Lung microvascular endothelial cell (primary cell): Measurements from ENCODE around the gene HDGF. TPM values are rescaled to one million over a fixed set of nuclear protein-coding genes. Genes with fewer than 3 reads are reported as not detected.

ENCODE experiments used
- DNase-seq, 2 donors: peaks; one replicate each; pipeline versions ENCODE4 v3.0.0 to v3.0.0-alpha.2; 2010; ENCODE audit warnings: low read depth in 2 of 2
- total RNA-seq: library from RNA; depleted of rRNA; stranded (reverse); fragments of >200 nt; gene quantifications from 2 replicates; pipeline ENCODE4 v1.2.1, GENCODE V29; 2014

The HDGF gene
- total RNA-seq, 1 donor from 2014 or later = 88.5 TPM

- peak; percentile 95 to 97 for DNase-seq
Measured at GRCh38 chr1:156746728-156747631, 4.5 kb downstream of the HDGF start.

DNA sequence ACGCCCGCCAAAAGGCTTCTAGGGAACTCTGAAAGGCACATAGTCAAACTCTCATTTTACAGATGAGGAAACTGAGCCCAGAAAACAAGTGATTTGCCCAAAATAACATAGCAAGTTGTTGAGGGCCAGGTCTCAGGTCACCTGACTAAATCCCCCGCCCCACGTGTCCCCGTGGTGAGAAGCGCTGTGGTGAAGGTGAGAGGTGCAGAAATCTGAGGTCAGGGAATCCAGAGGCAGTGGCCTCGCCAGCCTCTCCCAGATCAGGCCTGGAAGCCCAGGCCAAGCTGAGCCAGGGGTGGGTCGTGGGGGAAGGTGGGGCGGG, 5.1 kb downstream of the HDGF start:
- DNase-seq = no peak

- DNase-seq = no peak
Measured at GRCh38 chr1:156745881-156746280, 5.6 kb downstream of the HDGF start.

GRCh38 chr1:156744786-156745419, 6.6 kb downstream of the HDGF start:
- no peak for DNase-seq

DNA sequence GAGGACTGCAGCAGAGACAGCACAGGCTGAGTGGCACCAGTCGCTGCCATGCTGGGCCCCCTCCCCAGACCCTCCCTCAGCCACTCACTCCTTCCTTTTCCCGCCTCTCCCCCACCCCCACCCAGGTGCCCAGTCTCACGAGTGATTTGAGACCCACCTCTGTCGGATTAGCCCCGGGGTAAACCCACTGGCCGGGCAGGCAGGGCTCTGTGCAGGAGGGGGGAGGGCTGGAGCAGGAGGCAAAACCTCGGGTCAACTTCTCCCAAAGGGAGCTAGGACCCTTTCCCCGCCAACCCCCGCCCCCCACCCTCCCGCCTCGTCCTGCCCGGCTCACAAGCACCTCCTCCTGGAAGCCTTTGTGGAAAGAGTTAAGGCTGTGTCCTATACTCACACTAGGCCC, 7.1 kb downstream of the HDGF start:
- DNase-seq = no peak

- DNase-seq = no peak
Measured at GRCh38 chr1:156743367-156744302, 7.8 kb downstream of the HDGF start.

DNA sequence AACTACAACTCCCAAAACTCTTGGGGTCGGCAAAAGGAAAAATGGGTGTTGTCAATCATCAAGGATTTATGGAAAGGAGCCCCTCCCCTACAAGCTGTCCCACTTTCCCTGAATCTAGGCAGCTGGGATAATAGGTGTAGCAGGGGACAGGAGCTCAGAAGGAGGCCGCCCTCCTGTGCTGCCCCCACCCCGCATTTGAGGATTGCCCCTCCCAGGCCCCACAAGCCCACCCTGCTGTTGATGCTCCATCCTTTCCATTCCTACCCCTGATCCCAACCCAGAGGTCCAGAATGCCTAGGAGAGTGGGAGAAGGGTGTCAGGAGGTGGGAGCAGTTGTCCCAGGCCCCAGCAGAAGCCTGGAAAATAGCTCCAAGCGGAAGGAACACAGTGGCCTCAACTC, 8.7 kb downstream of the HDGF start:
- DNase-seq = no peak

GRCh38 chr1:156742017-156742416, 9.5 kb downstream of the HDGF start:
- DNase-seq = no peak

DNA sequence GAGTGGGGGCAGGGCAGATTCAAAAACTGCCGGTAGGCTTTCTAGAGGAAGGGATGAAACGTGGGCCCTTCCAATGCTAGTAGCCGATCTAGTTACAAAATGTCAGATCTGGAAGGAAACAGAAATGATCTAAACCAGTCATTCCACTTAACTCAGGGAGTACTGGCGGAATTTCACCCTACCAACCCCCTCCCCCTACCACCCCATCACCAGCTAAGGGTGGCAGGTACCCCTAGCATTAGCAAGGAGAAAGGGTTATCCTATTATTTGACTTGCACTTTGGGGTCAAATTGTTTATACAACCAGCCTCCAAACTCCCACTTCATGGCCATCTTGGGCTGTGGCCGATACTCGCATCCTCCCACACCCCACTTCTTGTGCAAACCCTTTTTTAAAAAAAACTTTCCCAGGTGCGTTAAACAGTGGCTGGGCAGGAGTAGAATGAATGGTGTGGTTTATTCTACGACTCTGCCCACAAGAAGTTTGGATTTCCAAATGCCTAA, 9.9 kb downstream of the HDGF start:
- no peak for DNase-seq

- peak; percentile 99 to 100 for DNase-seq
Measured at GRCh38 chr1:156740741-156741480, 10.6 kb downstream of the HDGF start, which contains the start of gene MRPL24. Gene MRPL24, minus strand, starts transcription at chr1:156741088. Its CDS starts 2,384 bp downstream, at chr1:156738704.

GRCh38 chr1:156740237-156740740, 11.2 kb downstream of the HDGF start:
- no peak for DNase-seq

- DNase-seq = peak in 1 of 2 donors; percentile 28
Measured at GRCh38 chr1:156738916-156739315, 12.6 kb downstream of the HDGF start.

GRCh38 chr1:156738407-156738806, 13.1 kb downstream of the HDGF start:
- no peak for DNase-seq

- DNase-seq = no peak
Measured at GRCh38 chr1:156733989-156734584, 17.4 kb downstream of the HDGF start.

- DNase-seq = peak; percentile 98 to 99
Measured at GRCh38 chr1:156728599-156729462, 22.6 kb downstream of the HDGF start, which contains the start of gene ISG20L2. Gene ISG20L2, minus strand, starts transcription at chr1:156728766. Its CDS starts 1,114 bp downstream, at chr1:156727652.

DNA sequence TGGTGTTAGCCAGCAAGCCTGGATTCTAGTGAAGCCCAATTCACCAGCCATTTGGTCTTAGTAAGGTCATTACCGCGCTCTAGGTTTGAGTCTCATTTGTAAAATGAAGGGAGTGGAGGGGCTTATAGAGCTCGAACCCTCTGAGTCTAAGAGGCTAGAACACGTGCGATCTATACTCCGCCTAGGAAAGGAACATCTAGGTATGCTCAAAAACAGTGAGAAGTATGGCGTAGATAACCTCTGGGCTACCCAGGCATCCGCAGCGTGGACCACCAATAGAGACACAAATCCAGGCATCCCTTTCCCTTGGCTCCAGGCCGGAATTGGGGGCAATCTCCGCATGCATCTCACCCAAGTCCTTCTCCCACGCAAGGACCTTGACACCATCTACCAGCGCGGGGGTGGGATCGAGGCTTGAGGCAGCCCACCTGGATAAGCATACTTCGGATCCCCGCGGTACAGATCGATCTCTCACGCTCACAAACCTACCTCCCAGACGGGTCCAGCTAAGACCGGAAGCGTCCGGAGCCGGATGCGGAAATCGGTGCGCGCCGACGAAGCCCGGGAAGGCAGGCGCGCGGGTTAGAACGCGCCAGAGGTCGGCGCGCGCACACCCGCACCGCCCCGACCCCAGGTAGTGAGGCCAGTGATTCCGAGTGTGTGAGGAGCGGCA, 23.4 kb downstream of the HDGF start, which contains the start of gene METTL25B:
Gene METTL25B, plus strand, starts transcription at position 544 of the 673 bp plus-strand sequence. CDS start 636 bp downstream, outside the sequence.
- peak; percentile 81 to 85 for DNase-seq

GRCh38 chr1:156727492-156727891, 24.0 kb downstream of the HDGF start:
- DNase-seq = no peak

DNA sequence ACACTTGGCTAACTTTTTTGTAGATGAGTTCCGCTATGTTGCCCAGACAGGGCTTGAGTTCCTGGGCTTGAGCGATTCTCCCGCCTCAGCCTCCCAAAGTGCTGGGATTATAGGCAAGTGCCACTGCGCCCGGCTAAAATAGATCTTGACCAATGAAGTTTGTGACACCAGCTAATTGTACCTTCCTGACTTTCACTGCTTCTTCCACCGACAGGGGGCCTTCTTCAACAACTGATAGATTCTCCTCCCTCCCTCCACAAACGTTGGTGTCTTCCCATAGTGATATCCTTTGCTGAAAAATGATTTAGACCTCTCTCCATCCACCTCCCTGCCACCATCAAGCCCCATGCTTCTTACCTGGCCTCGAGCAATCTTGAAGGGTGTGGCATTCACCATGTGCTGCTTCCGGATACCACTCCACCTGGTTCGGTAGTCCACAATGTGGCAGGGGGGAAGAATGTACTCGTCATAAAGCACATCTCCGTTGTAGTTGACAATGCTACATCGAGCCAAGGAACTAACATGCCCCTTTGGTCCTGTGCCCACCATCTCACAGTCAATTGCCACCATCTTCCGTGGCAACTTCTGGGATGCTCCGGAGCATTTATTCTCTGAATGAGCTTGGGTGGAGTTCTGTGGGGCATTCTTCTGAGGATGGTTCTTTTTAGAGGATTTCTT, 24.8 kb downstream of the HDGF start:
- peak; percentile 80 to 81 for DNase-seq
